GM18508 (cell line): ENCODE measurements around the gene WDR38.

ENCODE experiments used
- ATAC-seq: cut with Tn5 transposase; IDR thresholded peaks from one replicate; pipeline ENCODE4 v1.9.1; 2021; ENCODE audit warnings: moderate number of reproducible peaks; ENCODE audit not compliant: insufficient read depth, unreplicated experiment

WDR38 gene

GRCh38 chr9:124878518-124878917 lies 25.3 kb downstream of the WDR38 start:
- no peak for ATAC-seq

- ATAC-seq, result no peak
These were observed 26.0 kb downstream of the WDR38 start for GRCh38 chr9:124879226-124879625.

- ATAC-seq, result no peak
These were observed 27.2 kb downstream of the WDR38 start for GRCh38 chr9:124880501-124880900.

GRCh38 chr9:124881138-124881743 lies 28.0 kb downstream of the WDR38 start:
- no peak for ATAC-seq

GRCh38 chr9:124882231-124882630 lies 29.0 kb downstream of the WDR38 start:
- ATAC-seq, result no peak

- no peak for ATAC-seq
These were observed 31.1 kb downstream of the WDR38 start for GRCh38 chr9:124884376-124884775.

GRCh38 chr9:124885551-124885950 lies 32.3 kb downstream of the WDR38 start:
- ATAC-seq, result no peak

- no peak for ATAC-seq
These were observed 33.2 kb downstream of the WDR38 start for GRCh38 chr9:124886461-124886860.

GRCh38 chr9:124886866-124887492 lies 33.7 kb downstream of the WDR38 start:
- ATAC-seq, result no peak

- ATAC-seq, result no peak
These were observed 34.6 kb downstream of the WDR38 start for GRCh38 chr9:124887832-124888231.

- no peak for ATAC-seq
These were observed 35.7 kb downstream of the WDR38 start for GRCh38 chr9:124889006-124889405.

- no peak for ATAC-seq
These were observed 36.9 kb downstream of the WDR38 start for GRCh38 chr9:124890179-124890578.

- no peak for ATAC-seq
These were observed 40.9 kb downstream of the WDR38 start for GRCh38 chr9:124894035-124894740.

GRCh38 chr9:124894741-124895170 lies 41.5 kb downstream of the WDR38 start:
- ATAC-seq, result no peak

- ATAC-seq, result no peak
These were observed 44.6 kb downstream of the WDR38 start for GRCh38 chr9:124897570-124898460.

- no peak for ATAC-seq
These were observed 46.6 kb downstream of the WDR38 start for GRCh38 chr9:124899845-124900244.

- ATAC-seq, result no peak
These were observed 53.7 kb downstream of the WDR38 start for GRCh38 chr9:124906966-124907365.
